ENCODE data around the gene PSMB7. TPM values are rescaled to one million over a fixed set of nuclear protein-coding genes. Genes with fewer than 3 reads are reported as not detected.

PSMB7 gene
- total RNA-seq, 1 experiment from 2014 or later, result 179 TPM

- Histone ChIP-seq H3K9me3 (no peaks in the 10 kb centered on the region), H3K4me3 (no peak overlapping the region), H3K27me3 (no peaks in the 10 kb centered on the region), H3K36me3 (no peaks in the 10 kb centered on the region)
- no peak for DNase-seq
Observed at GRCh38 chr9:124449381-124450151, 34.3 kb upstream of the PSMB7 start.

- Histone ChIP-seq H3K9me3 (no peaks in the 10 kb centered on the region), H3K27me3 (no peaks in the 10 kb centered on the region)
- no peak for DNase-seq
Observed at GRCh38 chr9:124448019-124448418, 32.8 kb upstream of the PSMB7 start.

GRCh38 chr9:124447297-124447661 is 32.0 kb upstream of the PSMB7 start:
- Histone ChIP-seq H3K36me3 (no peaks in the 10 kb centered on the region), H3K4me3 (no peak overlapping the region), H3K27me3 (no peaks in the 10 kb centered on the region), H3K9me3 (no peaks in the 10 kb centered on the region)
- no peak for DNase-seq

More at GRCh38 chr9:124448019-124448418, 32.8 kb upstream of the PSMB7 start:
- H3K36me3 ChIP-seq, result no peaks in the 10 kb centered on the region
- no peak overlapping the region for H3K4me3 ChIP-seq

GRCh38 chr9:124444166-124444565 is 28.9 kb upstream of the PSMB7 start:
- no peak for DNase-seq
- H3K36me3 ChIP-seq, result no peaks in the 10 kb centered on the region
- no peaks in the 10 kb centered on the region for H3K27me3 ChIP-seq
- no peaks in the 10 kb centered on the region for H3K9me3 ChIP-seq
- no peak overlapping the region for H3K4me3 ChIP-seq

- Histone ChIP-seq H3K9me3 (no peaks in the 10 kb centered on the region), H3K27me3 (no peaks in the 10 kb centered on the region), H3K36me3 (no peaks in the 10 kb centered on the region), H3K4me3 (no peak overlapping the region)
- DNase-seq, result no peak
Observed at GRCh38 chr9:124443625-124444024, 28.4 kb upstream of the PSMB7 start.

GRCh38 chr9:124442826-124443225 is 27.6 kb upstream of the PSMB7 start:
- H3K9me3 ChIP-seq, result no peaks in the 10 kb centered on the region
- H3K36me3 ChIP-seq, result no peaks in the 10 kb centered on the region
- no peak overlapping the region for H3K4me3 ChIP-seq
- no peaks in the 10 kb centered on the region for H3K27me3 ChIP-seq
- no peak for DNase-seq

GRCh38 chr9:124442379-124442778 is 27.1 kb upstream of the PSMB7 start:
- Histone ChIP-seq H3K27me3 (no peaks in the 10 kb centered on the region), H3K4me3 (no peak overlapping the region), H3K9me3 (no peaks in the 10 kb centered on the region), H3K36me3 (no peaks in the 10 kb centered on the region)
- no peak for DNase-seq

GRCh38 chr9:124441291-124441690 is 26.0 kb upstream of the PSMB7 start:
- DNase-seq, result no peak
- H3K27me3 ChIP-seq, result no peaks in the 10 kb centered on the region
- no peaks in the 10 kb centered on the region for H3K36me3 ChIP-seq
- H3K9me3 ChIP-seq, result no peaks in the 10 kb centered on the region
- no peak overlapping the region for H3K4me3 ChIP-seq

- H3K27me3 ChIP-seq, result no peaks in the 10 kb centered on the region
- no peaks in the 10 kb centered on the region for H3K36me3 ChIP-seq
- no peak for DNase-seq
- H3K9me3 ChIP-seq, result no peaks in the 10 kb centered on the region
- H3K4me3 ChIP-seq, result no peak overlapping the region
Observed at GRCh38 chr9:124440786-124441185, 25.5 kb upstream of the PSMB7 start.

- DNase-seq, result no peak
- no peaks in the 10 kb centered on the region for H3K27me3 ChIP-seq
- H3K4me3 ChIP-seq, result no peak overlapping the region
- no peaks in the 10 kb centered on the region for H3K36me3 ChIP-seq
- no peaks in the 10 kb centered on the region for H3K9me3 ChIP-seq
Observed at GRCh38 chr9:124439686-124440243, 24.5 kb upstream of the PSMB7 start.

GRCh38 chr9:124439086-124439485 is 23.8 kb upstream of the PSMB7 start:
- no peaks in the 10 kb centered on the region for H3K9me3 ChIP-seq
- DNase-seq, result no peak

GRCh38 chr9:124438091-124438490 is 22.8 kb upstream of the PSMB7 start:
- Histone ChIP-seq H3K27me3 (no peaks in the 10 kb centered on the region), H3K4me3 (no peak overlapping the region), H3K9me3 (no peaks in the 10 kb centered on the region), H3K36me3 (no peaks in the 10 kb centered on the region)
- DNase-seq, result no peak

More at GRCh38 chr9:124439086-124439485, 23.8 kb upstream of the PSMB7 start:
- no peak overlapping the region for H3K4me3 ChIP-seq
- no peaks in the 10 kb centered on the region for H3K27me3 ChIP-seq
- no peaks in the 10 kb centered on the region for H3K36me3 ChIP-seq

GRCh38 chr9:124437086-124437485 is 21.8 kb upstream of the PSMB7 start:
- no peak for DNase-seq
- no peaks in the 10 kb centered on the region for H3K9me3 ChIP-seq

GRCh38 chr9:124436320-124436719 is 21.1 kb upstream of the PSMB7 start:
- no peaks in the 10 kb centered on the region for H3K9me3 ChIP-seq
- no peak overlapping the region for H3K4me3 ChIP-seq
- H3K36me3 ChIP-seq, result no peaks in the 10 kb centered on the region
- no peak for DNase-seq
- no peaks in the 10 kb centered on the region for H3K27me3 ChIP-seq

More at GRCh38 chr9:124437086-124437485, 21.8 kb upstream of the PSMB7 start:
- no peak overlapping the region for H3K4me3 ChIP-seq
- H3K27me3 ChIP-seq, result no peaks in the 10 kb centered on the region
- no peaks in the 10 kb centered on the region for H3K36me3 ChIP-seq

GRCh38 chr9:124429530-124429867 is 14.3 kb upstream of the PSMB7 start:
- H3K36me3 ChIP-seq, result no peaks in the 10 kb centered on the region
- DNase-seq, result peak; percentile 19
- H3K4me3 ChIP-seq, result no peak overlapping the region
- H3K9me3 ChIP-seq, result no peaks in the 10 kb centered on the region
- H3K27me3 ChIP-seq, result no peaks in the 10 kb centered on the region

- Histone ChIP-seq H3K27me3 (no peaks in the 10 kb centered on the region), H3K4me3 (no peak overlapping the region), H3K9me3 (no peaks in the 10 kb centered on the region), H3K36me3 (no peaks in the 10 kb centered on the region)
- no peak for DNase-seq
Observed at GRCh38 chr9:124428751-124429529, 13.7 kb upstream of the PSMB7 start.

GRCh38 chr9:124427281-124427680 is 12.0 kb upstream of the PSMB7 start:
- H3K27me3 ChIP-seq, result no peaks in the 10 kb centered on the region
- no peaks in the 10 kb centered on the region for H3K36me3 ChIP-seq
- H3K4me3 ChIP-seq, result no peak overlapping the region
- no peaks in the 10 kb centered on the region for H3K9me3 ChIP-seq
- no peak for DNase-seq

GRCh38 chr9:124426361-124426760 is 11.1 kb upstream of the PSMB7 start:
- no peaks in the 10 kb centered on the region for H3K27me3 ChIP-seq
- H3K9me3 ChIP-seq, result no peaks in the 10 kb centered on the region
- no peaks in the 10 kb centered on the region for H3K36me3 ChIP-seq
- no peak for DNase-seq
- H3K4me3 ChIP-seq, result no peak overlapping the region

Measured in MG63 (cell line).